Karpas-422 (cell line): ENCODE results near the gene ABCB7. TPM values are rescaled to one million over a fixed set of nuclear protein-coding genes. Genes with fewer than 3 reads are reported as not detected.

ENCODE experiments used
- DNase-seq: peaks from one replicate; pipeline ENCODE4 v3.0.0-alpha.2; 2015
- H2AFZ ChIP-seq: fragments of 200-600 bp; sonication (generic); 2 replicates; pipeline ENCODE4 v1.6.1; 2014; ENCODE audit warnings: antibody characterized with exemption, low read length, mixed read lengths
- H3K27ac ChIP-seq: fragments of 200-600 bp; sonication (generic); 2 replicates; pipeline ENCODE4 v1.5.1; 2014; ENCODE audit warnings: mild to moderate bottlenecking, low read length, moderate library complexity
- H3K27me3 ChIP-seq: fragments of 200-600 bp; sonication (generic); 2 replicates; pipeline ENCODE4 v1.6.1; 2014; ENCODE audit warnings: low read length, mixed read lengths
- H3K36me3 ChIP-seq: fragments of 200-600 bp; sonication (generic); 2 replicates; pipeline ENCODE4 v1.6.1; 2014; ENCODE audit warnings: low read length, mixed read lengths; ENCODE audit not compliant: insufficient read depth
- H3K4me1 ChIP-seq: fragments of 200-600 bp; sonication (generic); 2 replicates; pipeline ENCODE4 v1.6.1; 2014; ENCODE audit warnings: mild to moderate bottlenecking, low read length, mixed read lengths
- H3K4me2 ChIP-seq: fragments of 200-600 bp; sonication (generic); 2 replicates; pipeline ENCODE4 v1.6.1; 2014; ENCODE audit warnings: low read length, low read depth, mild to moderate bottlenecking; ENCODE audit not compliant: poor library complexity, severe bottlenecking
- H3K4me3 ChIP-seq: fragments of 200-600 bp; sonication (generic); 2 replicates; pipeline ENCODE4 v1.5.1; 2014; ENCODE audit warnings: mild to moderate bottlenecking, antibody characterized with exemption, low read length, mixed read lengths
- H3K79me2 ChIP-seq: fragments of 200-600 bp; sonication (generic); 2 replicates; pipeline ENCODE4 v1.6.1; 2014; ENCODE audit warnings: mild to moderate bottlenecking, low read length, mixed read lengths
- H3K9ac ChIP-seq: fragments of 200-600 bp; sonication (generic); 2 replicates; pipeline ENCODE4 v1.6.0; 2014; ENCODE audit warnings: low read length
- H3K9me2 ChIP-seq: fragments of 200-600 bp; sonication (generic), shearing (Covaris generic); replicated peaks from 2 replicates; pipeline ENCODE4 v1.6.0; 2014; ENCODE audit warnings: mild to moderate bottlenecking, low read length, moderate library complexity; ENCODE audit not compliant: insufficient read depth
- H3K9me3 ChIP-seq: fragments of 300-700, 200-600 bp; sonication (generic); 2 replicates; pipeline ENCODE4 v1.6.1; 2014; ENCODE audit warnings: low read length, mixed read lengths
- H4K20me1 ChIP-seq: fragments of 200-600 bp; sonication (generic); 2 replicates; pipeline ENCODE4 v1.6.1; 2014; ENCODE audit warnings: mild to moderate bottlenecking, antibody characterized with exemption, low read length, low read depth; ENCODE audit not compliant: insufficient read depth
- total RNA-seq: library from RNA; depleted of rRNA; stranded (reverse); fragments of >200 nt; shearing (Covaris generic); gene quantifications from 2 replicates; pipeline ENCODE4 v1.2.3, GENCODE V29; 2014; ENCODE audit warnings: low replicate concordance

The ABCB7 gene
- total RNA-seq, 1 experiment from 2014 or later, result 65.3 TPM

GRCh38 chrX:75115707-75116413 is 40.2 kb downstream of the ABCB7 start:
- no peaks in the 10 kb centered on the region for H3K9me2 ChIP-seq
- no peak overlapping the region for H3K4me2 ChIP-seq
- H3K9ac ChIP-seq, result no peak overlapping the region
- H3K27me3 ChIP-seq, result no peaks in the 10 kb centered on the region
- DNase-seq, result no peak
- no peak overlapping the region for H3K4me3 ChIP-seq
- no peaks in the 10 kb centered on the region; the same call in 1 of the 2 replicates for H3K36me3 ChIP-seq
- H3K9me3 ChIP-seq, result no peaks in the 10 kb centered on the region
- H3K4me1 ChIP-seq, result no peaks in the 10 kb centered on the region
- no peaks in the 10 kb centered on the region for H4K20me1 ChIP-seq
- no peak overlapping the region for H3K27ac ChIP-seq
- H2AFZ ChIP-seq, result no peak overlapping the region
- H3K79me2 ChIP-seq, result peaks cover 62% of the 10 kb centered on the region

- Histone ChIP-seq H3K27me3 (no peaks in the 10 kb centered on the region), H3K27ac (no peak overlapping the region), H3K4me1 (no peaks in the 10 kb centered on the region), H3K4me3 (no peak overlapping the region), H4K20me1 (no peaks in the 10 kb centered on the region), H2AFZ (no peak overlapping the region), H3K36me3 (no peaks in the 10 kb centered on the region; the same call in 1 of the 2 replicates), H3K9ac (no peak overlapping the region), H3K9me2 (no peaks in the 10 kb centered on the region), H3K4me2 (no peak overlapping the region), H3K79me2 (peaks cover 68% of the 10 kb centered on the region), H3K9me3 (no peaks in the 10 kb centered on the region)
- DNase-seq, result no peak
Observed at GRCh38 chrX:75114638-75115037, 41.4 kb downstream of the ABCB7 start.

DNA sequence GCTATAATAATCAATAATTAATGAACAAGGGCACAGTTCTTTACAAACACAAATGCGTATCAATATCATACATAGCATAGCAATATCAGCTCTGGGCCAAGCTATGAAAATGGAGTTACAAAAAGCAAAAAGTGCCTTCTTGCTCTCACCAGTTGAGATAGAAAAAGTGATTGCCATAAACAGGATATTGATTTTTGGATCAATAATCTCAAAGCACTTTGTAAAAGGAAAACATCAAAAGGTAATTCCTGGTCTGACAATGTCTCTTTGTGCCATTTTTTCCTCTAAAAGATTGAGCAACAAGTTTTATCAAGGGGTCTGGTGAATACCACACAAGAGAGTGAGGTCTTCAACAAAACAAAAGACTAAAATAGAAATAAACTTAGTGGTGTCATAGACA is 42.4 kb downstream of the ABCB7 start:
- no peak for DNase-seq
- H3K4me1 ChIP-seq, result no peaks in the 10 kb centered on the region
- H3K36me3 ChIP-seq, result no peaks in the 10 kb centered on the region; the same call in 1 of the 2 replicates
- no peak overlapping the region for H3K9ac ChIP-seq
- no peaks in the 10 kb centered on the region for H4K20me1 ChIP-seq
- peaks cover 69% of the 10 kb centered on the region for H3K79me2 ChIP-seq
- no peaks in the 10 kb centered on the region for H3K9me2 ChIP-seq
- no peaks in the 10 kb centered on the region for H3K9me3 ChIP-seq
- no peak overlapping the region for H3K4me2 ChIP-seq
- no peaks in the 10 kb centered on the region for H3K27me3 ChIP-seq
- H3K27ac ChIP-seq, result no peak overlapping the region
- no peak overlapping the region for H3K4me3 ChIP-seq
- H2AFZ ChIP-seq, result no peak overlapping the region

- Histone ChIP-seq H3K4me1 (no peaks in the 10 kb centered on the region), H3K9me3 (no peaks in the 10 kb centered on the region), H3K9ac (no peak overlapping the region), H3K4me2 (no peak overlapping the region), H3K27ac (no peak overlapping the region), H2AFZ (no peak overlapping the region), H3K36me3 (no peaks in the 10 kb centered on the region; the same call in 1 of the 2 replicates), H3K79me2 (peaks cover 79% of the 10 kb centered on the region), H3K9me2 (no peaks in the 10 kb centered on the region), H3K4me3 (no peak overlapping the region), H4K20me1 (no peaks in the 10 kb centered on the region), H3K27me3 (no peaks in the 10 kb centered on the region)
- DNase-seq, result no peak
Observed at GRCh38 chrX:75107863-75108509, 48.1 kb downstream of the ABCB7 start.

GRCh38 chrX:75106772-75107171 is 49.3 kb downstream of the ABCB7 start:
- Histone ChIP-seq H3K4me2 (no peak overlapping the region), H4K20me1 (no peaks in the 10 kb centered on the region), H3K36me3 (no peaks in the 10 kb centered on the region; the same call in 1 of the 2 replicates), H3K27ac (no peak overlapping the region), H3K9me3 (no peaks in the 10 kb centered on the region), H3K4me1 (no peaks in the 10 kb centered on the region), H3K9me2 (no peaks in the 10 kb centered on the region), H3K9ac (no peak overlapping the region), H3K27me3 (no peaks in the 10 kb centered on the region), H3K4me3 (no peak overlapping the region), H2AFZ (no peak overlapping the region), H3K79me2 (peaks cover 84% of the 10 kb centered on the region)
- no peak for DNase-seq

- Histone ChIP-seq H4K20me1 (no peaks in the 10 kb centered on the region), H2AFZ (no peak overlapping the region), H3K4me2 (no peak overlapping the region), H3K9ac (no peak overlapping the region), H3K4me1 (peaks cover 8% of the 10 kb centered on the region; the same call in 1 of the 2 replicates), H3K36me3 (no peaks in the 10 kb centered on the region; the same call in 1 of the 2 replicates), H3K27me3 (no peaks in the 10 kb centered on the region), H3K4me3 (no peak overlapping the region), H3K79me2 (peaks cover 26% of the 10 kb centered on the region), H3K9me3 (no peaks in the 10 kb centered on the region), H3K9me2 (no peaks in the 10 kb centered on the region), H3K27ac (0 out of 2 replicates have a peak overlapping the region, but pooled peaks have one; percentile 12)
- DNase-seq, result no peak
Observed at GRCh38 chrX:75096331-75096730, 59.8 kb downstream of the ABCB7 start.

- H3K79me2 ChIP-seq, result peaks cover 74% of the 10 kb centered on the region
- H3K4me2 ChIP-seq, result no peak overlapping the region
- no peak for DNase-seq
- no peak overlapping the region for H3K9ac ChIP-seq
- no peak overlapping the region for H3K4me3 ChIP-seq
- no peaks in the 10 kb centered on the region for H3K4me1 ChIP-seq
- no peak overlapping the region for H3K27ac ChIP-seq
- peaks cover 17% of the 10 kb centered on the region for H3K9me3 ChIP-seq
- H4K20me1 ChIP-seq, result no peaks in the 10 kb centered on the region
- no peaks in the 10 kb centered on the region for H3K9me2 ChIP-seq
- H3K27me3 ChIP-seq, result no peaks in the 10 kb centered on the region
- H3K36me3 ChIP-seq, result peaks cover 9% of the 10 kb centered on the region; the same call in 1 of the 2 replicates
- H2AFZ ChIP-seq, result no peak overlapping the region
Observed at GRCh38 chrX:75086731-75087195, 69.3 kb downstream of the ABCB7 start.

DNA sequence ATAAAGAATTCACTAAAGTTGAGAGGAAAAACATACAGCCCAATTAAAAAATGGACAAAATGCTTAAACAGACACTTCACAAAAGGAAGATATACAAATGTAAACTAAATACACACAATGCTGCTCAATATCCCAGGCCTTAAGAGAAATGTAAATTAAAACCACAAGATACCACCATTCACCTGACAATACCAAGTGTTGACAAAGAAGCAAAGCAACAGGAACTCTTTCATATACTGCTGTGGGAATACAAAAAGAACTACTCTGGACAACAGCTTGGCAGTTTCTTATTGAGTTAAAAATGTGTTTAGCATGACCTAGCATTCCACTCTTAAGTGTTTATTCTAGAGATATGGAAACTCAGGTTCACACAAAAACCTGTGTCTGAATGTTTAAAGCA is 71.3 kb downstream of the ABCB7 start:
- no peaks in the 10 kb centered on the region for H4K20me1 ChIP-seq
- H3K36me3 ChIP-seq, result peaks cover 9% of the 10 kb centered on the region; the same call in 1 of the 2 replicates
- H3K9me2 ChIP-seq, result no peaks in the 10 kb centered on the region
- no peak overlapping the region for H3K4me3 ChIP-seq
- no peak for DNase-seq
- no peak overlapping the region for H3K9ac ChIP-seq
- H3K4me1 ChIP-seq, result no peaks in the 10 kb centered on the region
- no peak overlapping the region for H3K4me2 ChIP-seq
- peaks cover 72% of the 10 kb centered on the region for H3K79me2 ChIP-seq
- no peak overlapping the region for H2AFZ ChIP-seq
- no peak overlapping the region for H3K27ac ChIP-seq
- H3K9me3 ChIP-seq, result peaks cover 14% of the 10 kb centered on the region
- H3K27me3 ChIP-seq, result no peaks in the 10 kb centered on the region
